GM21786 (cell line): ENCODE results near the gene SNRPA1.
A peak's percentile ranks its signal among the peaks of the same experiment; 100 is the strongest.

Experiments
- ATAC-seq: cut with Tn5 transposase; IDR thresholded peaks from one replicate; pipeline ENCODE4 v1.9.1; 2021; ENCODE audit not compliant: unreplicated experiment

SNRPA1 gene

GRCh38 chr15:101264911-101265641 lies 30.0 kb downstream of the SNRPA1 start:
- ATAC-seq: no peak

DNA sequence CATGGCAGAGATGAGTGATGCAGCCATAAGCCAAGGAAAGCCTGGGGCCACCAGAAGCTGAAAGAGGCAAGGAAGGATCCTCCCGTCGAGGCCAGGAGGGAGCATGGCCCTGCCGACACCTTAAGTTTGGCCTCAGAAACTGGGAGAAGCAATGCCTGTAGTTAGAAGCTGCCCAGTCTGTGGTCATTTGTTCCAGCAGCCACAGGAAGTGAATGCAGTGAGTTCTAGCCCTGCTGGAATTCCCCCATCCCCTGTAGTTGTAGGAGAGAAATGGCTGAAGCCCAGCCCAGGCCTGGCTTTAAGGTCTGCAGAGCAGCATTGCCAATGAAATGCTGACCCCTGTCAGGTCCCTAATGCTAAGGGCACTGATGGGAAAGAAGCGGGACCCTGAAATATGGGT lies 31.0 kb downstream of the SNRPA1 start:
- no peak for ATAC-seq

- no peak for ATAC-seq
Measured at GRCh38 chr15:101262551-101262950, 32.5 kb downstream of the SNRPA1 start.

DNA sequence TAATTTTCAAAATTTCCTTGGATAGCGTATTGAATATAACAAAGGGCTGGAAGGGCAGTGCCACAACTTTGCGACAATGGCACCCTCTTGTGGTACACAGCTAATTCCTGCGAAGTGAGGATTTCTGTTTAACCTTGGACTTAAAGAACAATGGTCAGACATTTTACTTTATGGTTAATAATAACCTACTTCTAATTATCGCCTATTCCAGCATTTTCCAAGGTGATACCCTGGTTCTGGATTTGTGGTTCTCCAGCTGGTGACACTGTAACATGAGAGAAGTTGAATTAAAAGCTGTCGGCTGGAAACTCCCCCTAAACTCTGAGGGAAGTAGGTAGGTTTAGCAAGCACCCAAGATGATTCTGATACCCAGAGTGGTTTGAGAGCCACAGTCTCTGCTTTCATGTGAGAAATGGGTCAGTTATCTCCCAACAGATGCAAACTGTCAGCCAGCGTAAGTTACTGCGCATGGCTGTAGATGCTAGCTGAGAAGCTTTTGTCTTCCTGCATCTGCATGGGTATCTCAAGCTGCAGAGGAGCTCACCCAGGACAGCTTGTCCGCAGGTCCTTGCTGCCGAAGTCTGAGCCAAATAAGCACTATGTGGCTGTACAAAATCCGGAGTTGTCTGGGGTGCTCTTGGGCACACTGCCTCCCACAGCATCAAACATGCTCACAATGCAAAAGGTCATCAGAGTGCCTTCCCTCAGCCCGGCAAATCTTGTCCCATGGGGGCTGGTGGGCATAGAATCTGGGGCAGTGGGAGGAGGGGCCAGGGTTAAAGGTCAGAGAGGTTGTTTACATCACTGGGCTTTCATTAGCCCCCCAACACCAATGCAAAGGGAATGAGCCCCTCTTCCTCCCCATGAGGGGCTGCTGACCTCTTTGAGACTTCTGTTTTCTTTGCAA lies 36.6 kb downstream of the SNRPA1 start:
- ATAC-seq: no peak

DNA sequence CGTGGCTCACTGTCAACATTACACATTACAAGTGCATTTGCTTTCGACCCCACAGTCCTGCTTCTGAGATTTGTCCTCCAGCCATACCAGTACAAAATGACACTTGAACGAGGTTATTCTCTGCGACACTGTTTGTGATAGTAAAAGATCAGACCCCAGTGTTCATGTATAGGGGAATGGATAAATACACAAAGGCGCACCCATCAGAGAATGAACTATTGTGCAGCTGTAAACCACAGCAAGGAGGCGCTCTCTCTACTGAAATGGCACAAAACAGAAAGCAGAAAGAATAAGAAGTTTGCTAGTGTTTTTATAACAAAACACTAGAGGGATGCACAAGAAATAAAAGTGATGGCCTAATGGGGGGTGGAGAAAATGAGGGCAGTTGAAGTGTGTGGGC lies 38.3 kb downstream of the SNRPA1 start:
- ATAC-seq: no peak

- no peak for ATAC-seq
Measured at GRCh38 chr15:101255615-101256241, 39.3 kb downstream of the SNRPA1 start.

- ATAC-seq: no peak
Measured at GRCh38 chr15:101255051-101255395, 40.0 kb downstream of the SNRPA1 start.

- no peak for ATAC-seq
Measured at GRCh38 chr15:101254157-101255050, 40.6 kb downstream of the SNRPA1 start.

DNA sequence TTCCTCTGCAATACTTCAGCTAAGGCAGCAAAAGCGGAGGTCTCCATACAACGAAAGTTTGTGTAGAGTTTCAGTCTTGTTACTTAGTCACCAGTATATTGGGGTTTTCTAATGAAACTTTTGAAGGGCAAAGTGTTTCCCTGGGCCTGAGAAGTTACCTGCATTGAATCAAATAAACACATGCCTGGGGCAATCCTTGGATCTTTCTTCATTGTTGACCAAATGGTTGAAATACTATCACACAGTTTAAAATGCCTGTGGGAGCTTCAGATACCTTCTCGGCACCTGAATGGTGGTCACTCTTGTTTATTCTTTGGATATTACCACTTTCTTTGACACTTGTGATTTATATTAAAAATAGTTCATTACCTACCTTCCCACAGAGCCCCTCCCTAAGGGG lies 42.2 kb downstream of the SNRPA1 start:
- ATAC-seq: no peak

DNA sequence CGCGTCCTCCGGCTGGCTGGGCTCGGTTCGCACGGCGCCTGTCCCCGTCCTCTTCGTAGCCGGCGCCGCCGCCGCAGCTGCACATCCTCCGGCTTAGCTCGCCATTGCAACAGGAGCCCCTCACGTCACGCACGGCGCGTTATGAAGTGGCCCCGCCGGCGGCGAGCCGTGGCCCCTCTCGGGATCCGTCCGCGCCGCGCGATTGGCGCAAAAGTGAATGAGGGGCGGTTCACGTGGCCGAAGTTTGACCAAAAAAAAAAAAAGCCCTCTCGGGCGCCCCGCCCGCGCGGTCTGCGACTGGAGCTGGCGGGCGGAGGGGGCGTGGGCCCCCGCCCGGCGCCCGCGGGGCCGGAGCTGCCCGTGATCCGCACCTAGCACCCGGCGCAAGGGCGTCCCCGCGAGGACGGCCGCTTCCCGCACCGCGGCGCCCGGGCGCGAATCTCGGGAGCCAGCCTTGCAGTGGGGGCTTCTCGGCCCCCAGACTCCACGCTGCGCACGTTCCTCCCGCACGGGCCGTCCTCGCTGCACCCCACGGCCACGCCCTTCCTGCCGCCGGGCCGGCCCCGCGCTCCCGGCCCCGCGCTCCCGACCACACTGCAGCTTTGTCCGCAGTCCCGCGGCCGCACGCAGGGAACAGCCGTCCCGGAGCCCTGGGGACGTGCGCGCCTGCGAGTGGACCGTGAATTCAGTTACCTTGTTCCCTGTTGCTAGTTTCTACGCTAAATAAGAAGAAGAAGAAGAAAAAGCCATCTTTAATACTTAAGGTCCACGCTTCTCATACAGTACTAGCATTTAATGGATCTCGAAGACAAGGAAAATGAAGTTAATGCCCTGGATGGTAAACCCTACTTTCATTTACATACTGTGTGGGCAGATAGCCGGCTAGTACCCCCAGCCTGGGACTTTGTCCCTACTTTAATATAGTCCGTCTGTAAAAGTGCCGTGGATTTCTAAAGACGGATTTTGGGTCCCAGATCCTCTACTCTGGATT lies 42.9 kb downstream of the SNRPA1 start, which contains the start of gene CHSY1:
CHSY1 (minus strand) TSS at position 219 of the 991 bp plus-strand sequence. CDS start 592 bp downstream, outside the sequence.
- ATAC-seq: peak; percentile 63

GRCh38 chr15:101250873-101251829 lies 43.9 kb downstream of the SNRPA1 start:
- peak; percentile 27 for ATAC-seq

GRCh38 chr15:101250341-101250831 lies 44.7 kb downstream of the SNRPA1 start:
- ATAC-seq: no peak

GRCh38 chr15:101248274-101248673 lies 46.8 kb downstream of the SNRPA1 start:
- ATAC-seq: no peak

DNA sequence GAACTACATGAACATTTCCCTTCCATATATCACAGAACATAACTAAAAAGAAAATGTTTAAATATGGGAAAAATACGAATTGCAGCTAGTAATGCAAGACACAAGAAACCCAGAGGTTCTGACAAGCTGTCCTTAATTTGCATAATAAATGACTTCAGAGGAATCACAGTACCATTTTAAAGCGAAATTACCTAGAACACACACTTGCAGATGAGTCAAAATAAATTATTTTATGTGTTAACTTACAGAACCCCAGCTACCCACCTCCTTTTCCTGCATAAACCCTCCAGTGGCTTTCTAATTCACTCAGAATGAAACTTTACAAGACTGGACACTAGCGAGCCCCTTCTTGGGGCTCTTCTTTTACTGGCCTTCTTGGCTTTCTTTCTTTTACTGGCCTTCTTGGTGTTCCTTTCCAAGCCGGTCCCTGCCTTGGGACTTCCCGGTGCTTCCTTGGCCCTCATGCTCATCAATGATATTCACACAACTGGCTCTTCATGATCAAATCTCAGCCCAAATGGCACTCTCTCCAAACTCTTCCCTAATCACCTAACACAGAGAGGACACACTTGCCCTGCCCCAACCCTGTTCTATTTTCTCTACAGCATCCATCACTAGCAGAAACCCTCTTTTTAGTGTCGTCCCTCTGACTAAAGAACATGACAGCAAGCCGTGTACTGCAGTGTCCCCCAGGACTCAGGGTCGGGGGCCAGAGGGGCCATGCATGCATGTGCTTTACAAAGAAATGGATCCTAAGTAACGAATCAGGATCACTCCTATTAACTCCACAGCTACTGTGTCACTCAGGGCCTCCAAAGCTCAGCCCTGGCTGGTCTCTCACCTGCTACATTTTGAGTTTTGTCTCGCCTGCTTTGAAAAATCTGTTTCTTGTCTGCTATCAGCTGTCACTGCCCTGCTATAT lies 48.0 kb downstream of the SNRPA1 start:
- ATAC-seq: no peak

DNA sequence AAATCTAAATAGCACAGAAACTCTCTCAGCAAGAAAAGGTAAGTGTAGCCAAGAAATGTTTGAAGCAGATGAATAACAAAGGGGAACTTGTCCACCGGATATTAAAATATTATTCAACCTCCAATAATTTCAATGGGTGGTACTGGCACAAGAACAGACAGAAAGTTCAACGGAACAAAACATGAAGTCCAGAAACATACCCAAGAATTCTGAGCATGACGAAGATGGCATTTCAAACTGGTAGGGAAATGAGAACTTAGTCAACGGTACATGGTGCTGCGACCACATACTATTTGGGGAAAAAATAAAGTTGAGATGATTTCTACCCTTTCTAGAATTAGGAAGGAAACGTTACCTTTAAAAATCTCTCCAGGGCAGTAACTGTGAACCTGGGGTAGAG lies 48.7 kb downstream of the SNRPA1 start:
- no peak for ATAC-seq

- ATAC-seq: no peak
Measured at GRCh38 chr15:101244889-101245668, 50.0 kb downstream of the SNRPA1 start.
